ENCODE measurements around the gene LRP11.

DNA sequence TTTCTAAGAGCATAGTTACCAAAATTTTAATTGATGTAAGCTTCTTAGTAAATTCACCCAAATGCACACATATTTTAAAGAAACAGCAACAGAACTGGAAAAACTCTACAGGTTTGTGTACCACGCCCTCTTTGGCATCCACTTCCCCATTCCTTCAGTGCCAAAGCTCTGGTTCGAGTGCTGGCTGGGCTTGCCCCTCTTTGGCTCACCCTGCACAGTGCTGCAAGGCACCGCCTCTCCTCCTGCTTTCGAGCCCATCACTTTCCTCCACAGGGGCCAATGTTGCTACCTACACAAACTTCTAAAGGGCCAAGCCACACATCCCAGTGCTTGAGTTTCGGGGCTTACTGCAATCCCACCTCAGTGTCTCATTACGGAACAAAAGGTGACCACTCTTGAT is 9.6 kb downstream of the LRP11 start:
- TF ChIP-seq, protein P1, sequence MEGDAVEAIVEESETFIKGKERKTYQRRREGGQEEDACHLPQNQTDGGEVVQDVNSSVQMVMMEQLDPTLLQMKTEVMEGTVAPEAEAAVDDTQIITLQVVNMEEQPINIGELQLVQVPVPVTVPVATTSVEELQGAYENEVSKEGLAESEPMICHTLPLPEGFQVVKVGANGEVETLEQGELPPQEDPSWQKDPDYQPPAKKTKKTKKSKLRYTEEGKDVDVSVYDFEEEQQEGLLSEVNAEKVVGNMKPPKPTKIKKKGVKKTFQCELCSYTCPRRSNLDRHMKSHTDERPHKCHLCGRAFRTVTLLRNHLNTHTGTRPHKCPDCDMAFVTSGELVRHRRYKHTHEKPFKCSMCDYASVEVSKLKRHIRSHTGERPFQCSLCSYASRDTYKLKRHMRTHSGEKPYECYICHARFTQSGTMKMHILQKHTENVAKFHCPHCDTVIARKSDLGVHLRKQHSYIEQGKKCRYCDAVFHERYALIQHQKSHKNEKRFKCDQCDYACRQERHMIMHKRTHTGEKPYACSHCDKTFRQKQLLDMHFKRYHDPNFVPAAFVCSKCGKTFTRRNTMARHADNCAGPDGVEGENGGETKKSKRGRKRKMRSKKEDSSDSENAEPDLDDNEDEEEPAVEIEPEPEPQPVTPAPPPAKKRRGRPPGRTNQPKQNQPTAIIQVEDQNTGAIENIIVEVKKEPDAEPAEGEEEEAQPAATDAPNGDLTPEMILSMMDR (IDR thresholded peaks at IDR 0.05; ENCODE audit: poor library complexity, severe bottlenecking), result no peak
- TF ChIP-seq EZH2 (IDR thresholded peaks at IDR 0.05; ENCODE audit: borderline replicate concordance, insufficient read depth, low read length, poor library complexity, severe bottlenecking) (no peak), RAD21 (conservative IDR thresholded peaks at IDR 0.05) (no peak), EP300 (conservative IDR thresholded peaks at IDR 0.05; ENCODE audit: poor library complexity, severe bottlenecking) (no peak), SMC3 (conservative IDR thresholded peaks at IDR 0.05; ENCODE audit: poor library complexity) (no peak), TAF1 (IDR thresholded peaks at IDR 0.05; ENCODE audit: low read depth) (no peak), POLR2AphosphoS5 (IDR thresholded peaks at IDR 0.05) (no peak), MXI1 (conservative IDR thresholded peaks at IDR 0.05; ENCODE audit: poor library complexity, severe bottlenecking) (no peak)
- TF ChIP-seq, protein P2, sequence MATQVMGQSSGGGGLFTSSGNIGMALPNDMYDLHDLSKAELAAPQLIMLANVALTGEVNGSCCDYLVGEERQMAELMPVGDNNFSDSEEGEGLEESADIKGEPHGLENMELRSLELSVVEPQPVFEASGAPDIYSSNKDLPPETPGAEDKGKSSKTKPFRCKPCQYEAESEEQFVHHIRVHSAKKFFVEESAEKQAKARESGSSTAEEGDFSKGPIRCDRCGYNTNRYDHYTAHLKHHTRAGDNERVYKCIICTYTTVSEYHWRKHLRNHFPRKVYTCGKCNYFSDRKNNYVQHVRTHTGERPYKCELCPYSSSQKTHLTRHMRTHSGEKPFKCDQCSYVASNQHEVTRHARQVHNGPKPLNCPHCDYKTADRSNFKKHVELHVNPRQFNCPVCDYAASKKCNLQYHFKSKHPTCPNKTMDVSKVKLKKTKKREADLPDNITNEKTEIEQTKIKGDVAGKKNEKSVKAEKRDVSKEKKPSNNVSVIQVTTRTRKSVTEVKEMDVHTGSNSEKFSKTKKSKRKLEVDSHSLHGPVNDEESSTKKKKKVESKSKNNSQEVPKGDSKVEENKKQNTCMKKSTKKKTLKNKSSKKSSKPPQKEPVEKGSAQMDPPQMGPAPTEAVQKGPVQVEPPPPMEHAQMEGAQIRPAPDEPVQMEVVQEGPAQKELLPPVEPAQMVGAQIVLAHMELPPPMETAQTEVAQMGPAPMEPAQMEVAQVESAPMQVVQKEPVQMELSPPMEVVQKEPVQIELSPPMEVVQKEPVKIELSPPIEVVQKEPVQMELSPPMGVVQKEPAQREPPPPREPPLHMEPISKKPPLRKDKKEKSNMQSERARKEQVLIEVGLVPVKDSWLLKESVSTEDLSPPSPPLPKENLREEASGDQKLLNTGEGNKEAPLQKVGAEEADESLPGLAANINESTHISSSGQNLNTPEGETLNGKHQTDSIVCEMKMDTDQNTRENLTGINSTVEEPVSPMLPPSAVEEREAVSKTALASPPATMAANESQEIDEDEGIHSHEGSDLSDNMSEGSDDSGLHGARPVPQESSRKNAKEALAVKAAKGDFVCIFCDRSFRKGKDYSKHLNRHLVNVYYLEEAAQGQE (IDR thresholded peaks at IDR 0.05; ENCODE audit: borderline replicate concordance), result no peak

Measured in neural cell (in vitro differentiated cells).